Activated naive CD4-positive, alpha-beta T cell treated with anti-CD3 and anti-CD28 coated beads, Interleukin-2, amount 10 ng/mL, durations not matched to agents 7 days and 5 days (primary cell): Measurements from ENCODE around the gene NR2C1.
"Not testable (repeated sequence)": the region's sequence is repeated elsewhere in the genome, so short reads cannot be mapped to it uniquely, and the experiment has no call there.

Experiments used
- CTCF ChIA-PET: fragments of 350-600 bp; sonication (Branson Sonifier 250); formaldehyde crosslinking; loops from one replicate; lab custom pipeline; 2021; ENCODE audit warnings: antibody characterized with exemption; lab: Charles Lee
- DNase-seq: peaks from one replicate; pipeline ENCODE4 v3.0.0-alpha.2; 2020
- H3K27ac Mint-ChIP-seq: one replicate; pipeline ENCODE4 v1.8.0; 2021; ENCODE audit warnings: mild to moderate bottlenecking, moderate library complexity, mixed read lengths
- H3K27me3 Mint-ChIP-seq: one replicate; pipeline ENCODE4 v1.8.0; 2021; ENCODE audit warnings: mild to moderate bottlenecking, mixed read lengths
- H3K36me3 Mint-ChIP-seq: one replicate; pipeline ENCODE4 v1.8.0; 2021; ENCODE audit warnings: mixed read lengths
- H3K4me1 Mint-ChIP-seq: one replicate; pipeline ENCODE4 v1.8.0; 2021; ENCODE audit warnings: mixed read lengths
- H3K4me3 Mint-ChIP-seq: one replicate; pipeline ENCODE4 v1.8.0; 2021; ENCODE audit warnings: mild to moderate bottlenecking, moderate library complexity, mixed read lengths
- H3K9me3 Mint-ChIP-seq: one replicate; pipeline ENCODE4 v1.8.0; 2021; ENCODE audit warnings: mixed read lengths

Gene NR2C1

DNA sequence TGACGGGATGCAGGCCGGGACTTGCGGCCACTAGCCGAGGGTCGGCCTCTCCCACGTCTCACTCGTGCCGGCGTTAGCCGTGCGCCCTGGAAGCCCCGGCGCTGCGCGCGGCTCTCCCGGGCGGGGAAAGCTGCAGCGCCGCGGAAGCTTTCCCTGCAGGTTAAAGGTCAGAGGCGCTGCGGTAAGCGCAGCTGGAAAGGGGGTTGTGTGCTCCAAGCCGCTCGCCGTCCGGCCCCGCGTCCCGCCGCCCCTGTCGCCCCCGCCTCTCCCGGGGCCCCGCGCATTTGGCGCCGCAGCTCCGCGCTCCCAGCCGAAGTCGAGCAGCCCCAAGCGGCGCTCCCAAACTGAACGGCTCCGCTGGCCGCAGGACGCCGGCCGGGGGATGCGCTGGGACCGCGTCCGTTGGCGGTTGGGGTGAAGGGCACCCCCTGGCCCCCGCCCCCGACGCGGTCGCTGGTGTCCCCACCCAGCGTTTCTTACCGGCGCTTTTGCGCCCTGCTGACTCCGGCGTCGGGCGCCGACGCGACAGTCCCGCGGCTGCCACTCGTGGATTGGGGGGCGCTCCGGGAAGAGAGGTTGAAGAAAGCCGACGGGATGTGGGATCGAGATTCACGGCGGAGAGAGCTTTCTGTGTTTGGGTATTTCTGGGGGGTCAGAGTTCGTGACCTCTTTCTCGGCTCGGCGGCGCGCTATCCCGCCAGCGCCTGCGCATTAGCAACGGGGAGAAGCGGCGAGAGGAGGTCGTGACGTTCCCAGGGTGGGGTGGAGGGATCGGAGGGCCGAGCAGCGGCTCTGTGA is at the start of gene NR2C1:
TSS of gene NR2C1 (minus strand) at position 719 of the 798 bp plus-strand sequence. CDS start 6,234 bp downstream, outside the sequence.
- peaks cover 3% of the 10 kb centered on the region for H3K27me3 Mint-ChIP-seq
- H3K4me3 Mint-ChIP-seq, result peak within 1 kb of the TSS; percentile 90
- peak; percentile 96 for DNase-seq
- peak within 1 kb of the TSS; percentile 96 for H3K27ac Mint-ChIP-seq
- H3K4me1 Mint-ChIP-seq, result peaks cover 26% of the 10 kb centered on the region
- H3K9me3 Mint-ChIP-seq, result no peaks in the 10 kb centered on the region
- CTCF ChIA-PET, result interaction anchor here (0.9 to 2.0 kb wide), 8 partner anchors 10 to 242 kb away, joined by 3 to 7 read pairs (median 3); no protein-coding TSS in a partner anchor
- peaks cover 10% of the 10 kb centered on the region for H3K36me3 Mint-ChIP-seq

DNA sequence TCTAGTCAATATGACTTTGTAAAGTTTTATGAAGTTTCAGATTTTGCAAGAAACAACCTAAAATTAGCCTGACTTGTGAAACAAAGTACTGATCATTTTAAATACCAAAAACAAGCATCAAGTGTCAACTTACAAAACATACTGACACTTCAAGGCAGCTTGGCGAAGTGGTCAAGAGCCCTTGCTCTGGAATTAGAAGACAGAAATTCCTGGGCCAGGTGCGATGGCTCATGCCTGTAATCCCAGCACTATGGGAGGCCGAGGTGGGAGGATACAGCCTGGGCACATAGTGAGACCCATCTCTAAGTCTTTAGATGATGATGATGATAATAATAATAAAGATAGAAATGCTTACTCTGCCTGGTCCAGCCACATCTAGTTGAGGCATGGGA is 45.4 kb upstream of the NR2C1 start:
- H3K36me3 Mint-ChIP-seq, result no peaks in the 10 kb centered on the region
- H3K4me3 Mint-ChIP-seq, result no peak overlapping the region
- no peak overlapping the region for H3K27ac Mint-ChIP-seq
- CTCF ChIA-PET, result interaction anchor here (3.2 kb wide), 1 partner anchor 216 kb away, joined by 15 read pairs; no protein-coding TSS in a partner anchor
- H3K27me3 Mint-ChIP-seq, result no peaks in the 10 kb centered on the region
- no peaks in the 10 kb centered on the region for H3K9me3 Mint-ChIP-seq
- peaks cover 8% of the 10 kb centered on the region for H3K4me1 Mint-ChIP-seq
- no peak for DNase-seq

DNA sequence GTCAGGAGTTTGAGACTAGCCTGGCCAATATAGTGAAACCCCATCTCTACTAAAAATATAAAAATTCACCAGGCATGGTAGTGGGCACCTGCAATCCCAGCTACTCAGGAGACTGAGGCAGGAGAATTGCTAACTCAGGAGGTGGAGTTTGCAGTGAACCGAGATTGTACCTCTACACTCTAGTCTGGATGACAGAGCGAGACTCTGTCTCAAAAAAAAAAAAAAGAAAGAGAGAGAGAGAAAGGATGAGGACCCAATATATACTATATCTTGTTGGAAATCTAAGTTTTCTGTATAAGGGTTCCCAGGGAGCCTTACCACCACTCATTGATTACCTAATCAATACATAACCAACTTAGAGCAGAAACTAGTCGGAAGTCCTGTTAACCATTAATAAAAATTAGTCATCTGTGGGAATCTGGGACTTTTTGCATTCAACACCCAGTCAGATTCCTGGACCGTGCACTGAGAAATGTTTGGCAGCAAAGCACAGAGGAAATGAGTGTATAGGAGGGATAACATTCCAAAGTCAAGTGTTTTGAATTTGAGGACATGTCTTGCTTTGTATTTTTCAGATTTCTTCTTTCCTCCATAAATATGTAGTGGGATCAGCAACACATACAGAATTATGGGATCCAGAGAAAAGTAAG is 44.8 kb upstream of the NR2C1 start:
- no peaks in the 10 kb centered on the region for H3K36me3 Mint-ChIP-seq
- no peak for DNase-seq

DNA sequence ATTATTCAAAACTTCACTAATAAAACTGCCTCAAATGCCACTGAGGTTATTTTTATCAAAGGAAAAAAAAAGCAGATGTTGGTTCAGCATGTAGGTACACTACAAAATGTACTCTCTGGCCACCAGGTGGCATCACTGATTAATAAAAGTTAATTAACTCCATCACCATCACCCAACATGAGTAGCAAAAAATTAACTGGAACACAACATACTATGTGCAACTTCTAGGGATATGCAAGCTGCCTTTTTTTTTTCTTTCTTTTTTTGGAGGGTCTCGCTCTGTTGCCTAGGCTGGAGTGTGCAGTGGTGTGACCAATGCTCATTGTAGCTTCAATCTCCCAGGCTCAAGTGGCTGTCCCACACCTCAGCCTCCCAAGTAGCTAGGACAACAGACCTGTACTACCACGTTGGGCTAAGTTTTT is 43.8 kb upstream of the NR2C1 start:
- H3K36me3 Mint-ChIP-seq, result no peaks in the 10 kb centered on the region
- no peak overlapping the region for H3K27ac Mint-ChIP-seq
- H3K27me3 Mint-ChIP-seq, result no peaks in the 10 kb centered on the region
- DNase-seq, result peak; percentile 70
- H3K4me1 Mint-ChIP-seq, result peaks cover 8% of the 10 kb centered on the region
- H3K9me3 Mint-ChIP-seq, result no peaks in the 10 kb centered on the region
- CTCF ChIA-PET, result interaction anchor here (0.6 to 4.1 kb wide), 17 partner anchors 9 to 621 kb away, joined by 3 to 54 read pairs (median 3); no protein-coding TSS in a partner anchor
- no peak overlapping the region for H3K4me3 Mint-ChIP-seq

More for the DNA sequence above, 44.8 kb upstream of the NR2C1 start:
- no peaks in the 10 kb centered on the region for H3K27me3 Mint-ChIP-seq
- no peaks in the 10 kb centered on the region for H3K9me3 Mint-ChIP-seq
- CTCF ChIA-PET, result interaction anchor here (1.0 to 4.1 kb wide), 4 partner anchors 20 to 419 kb away, joined by 3 to 54 read pairs (median 14); no protein-coding TSS in a partner anchor
- no peak overlapping the region for H3K4me3 Mint-ChIP-seq
- peaks cover 8% of the 10 kb centered on the region for H3K4me1 Mint-ChIP-seq
- H3K27ac Mint-ChIP-seq, result no peak overlapping the region

DNA sequence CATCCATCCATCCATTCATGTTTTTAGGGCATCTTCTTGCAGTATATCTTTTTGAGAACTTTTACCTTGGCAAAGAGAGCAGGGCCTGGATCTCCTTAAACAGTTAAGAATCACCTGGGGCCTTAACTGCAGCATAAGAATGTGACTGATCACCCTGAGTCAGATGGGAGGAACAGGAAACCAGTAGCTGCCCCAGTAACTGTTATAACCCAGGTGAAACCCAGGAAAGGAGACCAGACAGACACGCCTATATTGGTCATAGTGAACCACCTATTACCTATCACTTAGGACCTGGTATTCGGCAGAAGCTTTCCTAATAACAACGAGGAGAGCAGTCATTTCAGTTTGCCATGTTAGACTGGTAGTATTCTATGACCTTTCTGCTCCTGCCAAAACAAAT is 43.4 kb upstream of the NR2C1 start:
- no peak overlapping the region for H3K27ac Mint-ChIP-seq
- CTCF ChIA-PET, result interaction anchor here (0.9 to 4.1 kb wide), 12 partner anchors 8 to 421 kb away, joined by 3 to 54 read pairs (median 4); no protein-coding TSS in a partner anchor
- no peak for DNase-seq
- H3K27me3 Mint-ChIP-seq, result no peaks in the 10 kb centered on the region
- no peaks in the 10 kb centered on the region for H3K9me3 Mint-ChIP-seq
- H3K36me3 Mint-ChIP-seq, result no peaks in the 10 kb centered on the region
- H3K4me1 Mint-ChIP-seq, result peaks cover 8% of the 10 kb centered on the region
- no peak overlapping the region for H3K4me3 Mint-ChIP-seq

DNA sequence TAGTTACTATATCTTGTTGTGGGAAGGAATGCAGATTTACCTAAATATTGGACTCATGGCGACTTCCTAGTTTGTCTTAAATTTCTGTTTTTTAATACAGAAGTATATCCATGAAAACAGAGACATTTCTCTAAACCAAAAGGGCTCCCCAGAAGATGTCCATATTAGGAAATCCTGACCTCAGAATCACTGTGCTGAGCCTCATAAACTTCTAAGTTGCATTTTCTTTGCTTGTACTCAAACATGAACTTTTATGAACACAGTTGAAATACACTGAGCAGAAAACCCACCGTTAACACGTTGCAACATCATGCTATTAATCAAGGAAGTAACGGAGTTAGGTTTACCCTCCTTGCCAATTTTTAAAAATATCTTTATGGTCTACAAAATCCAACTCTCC is 42.9 kb upstream of the NR2C1 start:
- H3K9me3 Mint-ChIP-seq, result no peaks in the 10 kb centered on the region
- no peak for DNase-seq
- H3K4me1 Mint-ChIP-seq, result peaks cover 11% of the 10 kb centered on the region
- no peaks in the 10 kb centered on the region for H3K27me3 Mint-ChIP-seq
- H3K4me3 Mint-ChIP-seq, result no peak overlapping the region
- CTCF ChIA-PET, result interaction anchor here (1.1 to 4.1 kb wide), 6 partner anchors 8 to 421 kb away, joined by 4 to 54 read pairs (median 9); no protein-coding TSS in a partner anchor
- H3K36me3 Mint-ChIP-seq, result no peaks in the 10 kb centered on the region
- H3K27ac Mint-ChIP-seq, result no peak overlapping the region

DNA sequence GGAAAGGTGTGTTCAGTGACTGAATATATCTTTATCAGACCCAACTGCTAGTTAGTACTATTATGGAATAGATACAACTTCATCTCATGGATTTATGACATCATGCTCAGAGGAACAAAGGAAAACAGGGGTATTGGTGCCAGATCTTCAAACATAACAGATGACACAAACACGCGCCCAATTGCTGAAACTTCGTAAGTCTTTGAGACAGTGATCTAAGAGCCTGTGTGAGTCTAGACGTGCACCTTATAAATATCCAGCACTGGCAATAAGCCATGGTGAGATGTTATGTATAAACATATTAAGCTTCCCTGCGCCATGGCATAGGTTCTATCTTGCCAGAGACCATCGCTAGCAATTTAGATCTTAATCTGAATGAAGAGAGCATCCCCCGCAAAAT is 42.2 kb upstream of the NR2C1 start:
- Mint-ChIP-seq H3K27me3 (no peaks in the 10 kb centered on the region), H3K27ac (no peak overlapping the region), H3K4me1 (peaks cover 11% of the 10 kb centered on the region), H3K4me3 (no peak overlapping the region), H3K36me3 (no peaks in the 10 kb centered on the region), H3K9me3 (no peaks in the 10 kb centered on the region)
- CTCF ChIA-PET, result interaction anchor here (3.2 to 4.1 kb wide), 2 partner anchors 219 to 418 kb away, joined by 15 to 54 read pairs; no protein-coding TSS in a partner anchor
- no peak for DNase-seq

DNA sequence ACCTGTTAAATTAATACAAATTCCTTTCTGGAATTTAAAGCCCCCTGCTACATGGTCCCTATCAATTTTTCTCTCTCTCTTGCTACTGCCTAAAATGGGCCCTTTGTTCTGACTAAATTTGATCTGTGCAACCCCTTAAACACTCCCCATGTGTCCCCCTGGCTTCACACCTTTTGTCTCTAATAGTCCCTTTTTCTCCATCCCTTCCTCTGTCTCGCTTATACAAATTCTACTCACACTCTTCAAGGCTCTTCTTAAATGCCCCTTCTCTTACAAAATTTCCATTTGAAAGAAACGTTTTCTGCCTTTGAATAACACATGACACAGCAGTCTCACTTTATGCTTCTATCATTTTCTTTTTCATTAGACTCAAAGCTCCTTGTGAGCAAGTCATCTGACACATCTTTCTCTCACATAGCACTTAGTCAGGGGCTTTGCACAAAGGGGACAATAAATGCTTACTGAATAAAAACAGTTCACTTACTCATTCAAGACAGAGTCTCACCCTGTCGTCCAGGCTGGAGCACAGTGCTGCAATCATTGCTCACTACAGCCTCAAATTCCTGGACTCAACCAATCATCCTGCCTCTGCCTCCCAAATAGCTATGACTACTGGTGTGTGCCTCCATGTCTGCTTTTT is 41.5 kb upstream of the NR2C1 start:
- H3K9me3 Mint-ChIP-seq, result no peaks in the 10 kb centered on the region
- no peak overlapping the region for H3K27ac Mint-ChIP-seq
- no peaks in the 10 kb centered on the region for H3K36me3 Mint-ChIP-seq
- no peak overlapping the region for H3K4me3 Mint-ChIP-seq
- no peaks in the 10 kb centered on the region for H3K27me3 Mint-ChIP-seq
- no peak for DNase-seq
- peaks cover 11% of the 10 kb centered on the region for H3K4me1 Mint-ChIP-seq
- CTCF ChIA-PET, result interaction anchor here (0.7 to 4.1 kb wide), 2 partner anchors 87 to 419 kb away, joined by 3 to 54 read pairs; no protein-coding TSS in a partner anchor

DNA sequence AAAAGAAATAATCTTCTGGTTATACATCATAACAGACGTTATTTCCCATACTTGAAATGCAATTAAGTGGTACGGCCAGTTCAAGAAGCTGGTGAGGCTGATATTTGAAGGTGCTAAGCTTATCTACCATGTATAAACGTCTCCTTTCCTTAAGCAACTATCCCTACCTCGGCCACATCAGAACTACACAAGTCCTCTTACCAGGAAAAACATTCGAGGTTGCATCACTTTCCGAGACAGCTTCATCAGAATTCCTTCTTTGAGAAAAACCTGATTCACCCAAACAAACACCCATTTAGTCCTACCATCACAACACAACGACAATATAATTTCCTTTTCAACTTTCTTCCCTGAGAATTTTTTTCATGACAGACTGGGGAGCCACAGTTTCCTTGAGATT is 33.9 kb upstream of the NR2C1 start:
- no peak for DNase-seq
- Mint-ChIP-seq H3K4me1 (peaks cover 12% of the 10 kb centered on the region), H3K36me3 (no peaks in the 10 kb centered on the region), H3K9me3 (no peaks in the 10 kb centered on the region), H3K27me3 (no peaks in the 10 kb centered on the region), H3K27ac (no peak overlapping the region), H3K4me3 (no peak overlapping the region)
- CTCF ChIA-PET, result interaction anchor here (0.6 kb wide), 1 partner anchor 512 kb away, joined by 3 read pairs; no protein-coding TSS in a partner anchor

DNA sequence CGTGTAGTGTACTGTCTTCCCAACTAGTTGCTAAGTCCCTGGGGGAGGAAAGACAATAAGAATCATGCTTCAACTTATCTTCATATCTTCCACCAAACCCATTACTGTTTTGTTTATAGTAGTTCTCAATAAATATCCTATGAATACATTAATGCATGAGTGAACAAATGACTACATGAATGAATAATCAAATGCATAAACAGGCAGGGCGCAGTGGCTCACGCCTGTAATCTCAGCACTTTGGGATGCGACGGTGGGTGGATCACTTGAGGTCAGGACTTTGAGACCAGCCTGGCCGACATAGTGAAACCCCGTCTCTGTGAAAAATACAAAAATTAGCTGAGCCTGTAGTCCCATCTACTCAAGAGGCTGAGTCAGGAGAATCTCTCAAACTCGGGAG is 32.1 kb upstream of the NR2C1 start:
- no peak overlapping the region for H3K27ac Mint-ChIP-seq
- peaks cover 9% of the 10 kb centered on the region for H3K4me1 Mint-ChIP-seq
- H3K36me3 Mint-ChIP-seq, result no peaks in the 10 kb centered on the region
- H3K27me3 Mint-ChIP-seq, result peaks cover 3% of the 10 kb centered on the region
- H3K9me3 Mint-ChIP-seq, result no peaks in the 10 kb centered on the region
- H3K4me3 Mint-ChIP-seq, result no peak overlapping the region
- CTCF ChIA-PET, result no interaction called here
- DNase-seq, result no peak

DNA sequence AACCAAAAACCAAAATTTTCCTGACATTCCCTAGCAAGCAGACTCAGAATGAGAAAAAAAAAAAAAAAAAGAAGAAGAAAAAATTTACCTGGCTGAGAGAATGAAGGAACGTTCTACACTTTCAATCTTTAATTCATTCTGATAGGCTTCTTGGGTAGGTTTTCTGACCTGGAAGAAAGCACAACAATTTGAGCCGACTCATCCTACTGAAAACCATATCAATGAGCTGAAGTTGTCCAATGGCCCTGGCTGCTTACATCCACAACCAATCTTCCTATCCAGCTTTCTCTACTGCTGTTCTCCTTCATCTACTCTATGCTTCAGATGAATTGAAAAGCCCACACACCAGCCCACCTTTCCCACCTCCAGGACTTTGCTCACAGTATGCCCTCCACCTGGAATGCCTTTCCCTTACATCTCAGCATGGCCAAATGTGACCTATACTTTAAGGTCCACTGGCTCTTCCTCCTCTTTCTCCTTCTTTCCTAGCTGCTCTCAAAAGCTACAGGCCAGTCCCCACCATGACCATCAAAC is 31.6 kb upstream of the NR2C1 start:
- Mint-ChIP-seq H3K4me1 (peaks cover 9% of the 10 kb centered on the region), H3K27ac (no peak overlapping the region), H3K9me3 (no peaks in the 10 kb centered on the region), H3K4me3 (no peak overlapping the region), H3K27me3 (peaks cover 5% of the 10 kb centered on the region), H3K36me3 (no peaks in the 10 kb centered on the region)
- CTCF ChIA-PET, result no interaction called here
- DNase-seq, result no peak

DNA sequence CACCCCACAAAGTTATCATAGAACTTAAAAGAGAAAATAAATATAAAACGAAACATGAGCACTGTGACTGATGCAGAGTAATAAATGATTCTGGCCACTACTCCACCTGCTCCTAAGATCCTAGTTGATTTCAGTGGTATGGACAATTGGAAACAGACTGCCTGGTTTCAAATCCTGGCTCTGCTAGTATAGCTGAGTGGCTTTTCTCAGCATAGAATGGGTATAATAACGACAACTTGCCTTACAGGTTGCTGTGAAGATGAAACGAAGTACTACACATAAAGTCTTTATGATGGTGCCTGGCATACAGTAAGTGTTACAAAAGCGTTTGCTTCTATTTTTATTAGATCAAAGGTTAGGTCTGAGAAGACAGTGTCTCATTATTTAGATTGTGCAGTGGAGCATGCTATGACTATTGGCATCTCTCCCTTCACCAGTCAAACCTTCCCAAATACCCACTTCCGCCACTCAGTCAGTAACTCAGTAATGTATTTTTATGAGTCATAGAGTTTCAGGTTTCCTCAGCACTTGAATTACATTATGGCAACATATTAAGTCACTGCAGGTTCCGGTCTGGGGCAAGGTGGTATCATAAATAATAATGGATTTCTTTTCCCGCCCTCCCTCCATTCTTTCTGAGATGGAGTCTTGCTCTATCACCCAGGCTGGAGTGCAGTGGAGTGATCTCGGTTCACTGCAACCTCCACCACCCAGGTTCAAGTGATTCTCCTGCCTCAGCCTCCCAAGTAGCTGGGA is 29.7 kb upstream of the NR2C1 start:
- peak; percentile 43 for DNase-seq
- H3K4me3 Mint-ChIP-seq, result no peak overlapping the region

DNA sequence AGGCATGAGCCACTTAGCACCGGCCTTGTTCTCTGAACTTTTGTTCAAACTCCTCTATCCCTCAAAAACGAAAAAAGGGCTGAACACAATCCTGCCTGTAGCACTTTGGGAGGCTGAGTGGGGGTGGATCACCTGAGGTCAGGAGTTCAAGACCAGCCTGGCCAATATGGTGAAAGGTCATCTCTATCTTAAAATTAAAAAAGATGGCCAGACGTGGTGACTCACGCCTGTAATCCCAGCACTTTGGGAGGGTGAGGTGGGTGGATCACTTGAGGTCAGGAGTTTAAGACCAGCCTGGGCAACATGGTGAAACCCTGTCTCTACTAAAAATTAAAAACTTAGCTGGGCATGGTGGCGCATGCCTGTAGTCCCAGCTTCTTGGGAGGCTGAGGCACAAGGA is 28.5 kb upstream of the NR2C1 start:
- H3K27me3 Mint-ChIP-seq, result peaks cover 10% of the 10 kb centered on the region
- CTCF ChIA-PET, H3K4me1 Mint-ChIP-seq, H3K9me3 Mint-ChIP-seq, DNase-seq, H3K27ac Mint-ChIP-seq, H3K36me3 Mint-ChIP-seq, H3K4me3 Mint-ChIP-seq: not testable (repeated sequence)

More for the DNA sequence above, 29.7 kb upstream of the NR2C1 start:
- CTCF ChIA-PET, result no interaction called here
- no peaks in the 10 kb centered on the region for H3K36me3 Mint-ChIP-seq
- peaks cover 9% of the 10 kb centered on the region for H3K4me1 Mint-ChIP-seq
- H3K9me3 Mint-ChIP-seq, result no peaks in the 10 kb centered on the region
- H3K27ac Mint-ChIP-seq, result peak overlapping the region; percentile 63
- peaks cover 8% of the 10 kb centered on the region for H3K27me3 Mint-ChIP-seq
